GM21825 (cell line): ENCODE data around the gene SEC61B.
"Not testable (repeated sequence)": the region's sequence is repeated elsewhere in the genome, so short reads cannot be mapped to it uniquely, and the experiment has no call there.

Experiments used
- ATAC-seq: cut with Tn5 transposase; IDR thresholded peaks from one replicate; pipeline ENCODE4 v1.9.1; 2021; ENCODE audit warnings: mild to moderate bottlenecking, moderate library complexity; ENCODE audit not compliant: unreplicated experiment

The SEC61B gene

GRCh38 chr9:99190597-99191283 lies 31.3 kb upstream of the SEC61B start:
- no peak for ATAC-seq

GRCh38 chr9:99192786-99193465 lies 29.2 kb upstream of the SEC61B start:
- ATAC-seq, result no peak

GRCh38 chr9:99193466-99193821 lies 28.6 kb upstream of the SEC61B start:
- no peak for ATAC-seq

- ATAC-seq, result not testable (repeated sequence)
Observed at GRCh38 chr9:99196484-99196883, 25.6 kb upstream of the SEC61B start.

- ATAC-seq, result no peak
Observed at GRCh38 chr9:99197124-99197630, 24.9 kb upstream of the SEC61B start.

GRCh38 chr9:99197987-99198386 lies 24.1 kb upstream of the SEC61B start:
- no peak for ATAC-seq

- no peak for ATAC-seq
Observed at GRCh38 chr9:99199938-99200539, 22.0 kb upstream of the SEC61B start.

GRCh38 chr9:99201603-99202002 lies 20.5 kb upstream of the SEC61B start:
- ATAC-seq, result no peak

GRCh38 chr9:99210572-99210971 lies 11.5 kb upstream of the SEC61B start:
- no peak for ATAC-seq

GRCh38 chr9:99211746-99212145 lies 10.3 kb upstream of the SEC61B start:
- no peak for ATAC-seq

- ATAC-seq, result no peak
Observed at GRCh38 chr9:99213197-99213596, 8.9 kb upstream of the SEC61B start.

GRCh38 chr9:99216073-99216472 lies 6.0 kb upstream of the SEC61B start:
- ATAC-seq, result no peak

GRCh38 chr9:99220011-99220410 lies 2.1 kb upstream of the SEC61B start:
- ATAC-seq, result no peak

- ATAC-seq, result no peak
Observed at GRCh38 chr9:99221266-99221620, 839 bp upstream of the SEC61B start.

GRCh38 chr9:99222416-99223270 lies 561 bp downstream of the SEC61B start:
- peak; percentile 13 for ATAC-seq

GRCh38 chr9:99224445-99224844 lies 2.4 kb downstream of the SEC61B start:
- no peak for ATAC-seq

GRCh38 chr9:99226054-99226453 lies 4.0 kb downstream of the SEC61B start:
- ATAC-seq, result no peak

GRCh38 chr9:99230206-99230605 lies 8.1 kb downstream of the SEC61B start:
- ATAC-seq, result no peak

- no peak for ATAC-seq
Observed at GRCh38 chr9:99231711-99232110, 9.6 kb downstream of the SEC61B start.

- no peak for ATAC-seq
Observed at GRCh38 chr9:99234618-99235017, 12.5 kb downstream of the SEC61B start.

- no peak for ATAC-seq
Observed at GRCh38 chr9:99235069-99235468, 13.0 kb downstream of the SEC61B start.
